ENCODE results near the gene SV2B.
"Not testable (repeated sequence)": the region's sequence is repeated elsewhere in the genome, so short reads cannot be mapped to it uniquely, and the experiment has no call there.

Gene SV2B

GRCh38 chr15:91099995-91100813 is at the start of gene SV2B:
Gene SV2B, plus strand, starts transcription at chr15:91100257. Its CDS starts 126,007 bp downstream, at chr15:91226264.
- DNase-seq: no peak

GRCh38 chr15:91051248-91051647 is 48.8 kb upstream of the SV2B start:
- no peak for DNase-seq

- DNase-seq: no peak
Measured at GRCh38 chr15:91054816-91055215, 45.2 kb upstream of the SV2B start.

- DNase-seq: peak; percentile 30
Measured at GRCh38 chr15:91055548-91056331, 44.3 kb upstream of the SV2B start.

GRCh38 chr15:91061230-91061629 is 38.8 kb upstream of the SV2B start:
- DNase-seq: no peak

GRCh38 chr15:91061997-91062396 is 38.1 kb upstream of the SV2B start:
- no peak for DNase-seq

- DNase-seq: no peak
Measured at GRCh38 chr15:91065505-91065904, 34.6 kb upstream of the SV2B start.

GRCh38 chr15:91067036-91067435 is 33.0 kb upstream of the SV2B start:
- DNase-seq: no peak

GRCh38 chr15:91068436-91068835 is 31.6 kb upstream of the SV2B start:
- no peak for DNase-seq

GRCh38 chr15:91068966-91069365 is 31.1 kb upstream of the SV2B start:
- DNase-seq: no peak

GRCh38 chr15:91070872-91071271 is 29.2 kb upstream of the SV2B start:
- DNase-seq: no peak

- no peak for DNase-seq
Measured at GRCh38 chr15:91072161-91072560, 27.9 kb upstream of the SV2B start.

- no peak for DNase-seq
Measured at GRCh38 chr15:91073077-91073476, 27.0 kb upstream of the SV2B start.

- DNase-seq: no peak
Measured at GRCh38 chr15:91073768-91074167, 26.3 kb upstream of the SV2B start.

- DNase-seq: no peak
Measured at GRCh38 chr15:91075739-91076138, 24.3 kb upstream of the SV2B start.

- DNase-seq: no peak
Measured at GRCh38 chr15:91077029-91077428, 23.0 kb upstream of the SV2B start.

GRCh38 chr15:91093866-91094265 is 6.2 kb upstream of the SV2B start:
- DNase-seq: not testable (repeated sequence)

- DNase-seq: no peak
Measured at GRCh38 chr15:91098451-91098850, 1.6 kb upstream of the SV2B start.

GRCh38 chr15:91099616-91099994 is 452 bp upstream of the SV2B start:
- DNase-seq: no peak

- no peak for DNase-seq
Measured at GRCh38 chr15:91100814-91101607, 954 bp downstream of the SV2B start.

GRCh38 chr15:91101608-91101920 is 1.5 kb downstream of the SV2B start:
- DNase-seq: no peak

- no peak for DNase-seq
Measured at GRCh38 chr15:91102546-91103330, 2.7 kb downstream of the SV2B start.

- no peak for DNase-seq
Measured at GRCh38 chr15:91104111-91104510, 4.1 kb downstream of the SV2B start.

Measured in DMS79 treated with DMSO at 0.1 percent for 48 hours (cell line).